Ovary (tissue), 3 donors: Measurements from ENCODE around the gene TRIM42.

Source experiments
- EP300 ChIP-seq: sonication (generic); formaldehyde crosslinking; IDR thresholded peaks from one replicate; pipeline ENCODE4 v1.6.1; 2017; ENCODE audit warnings: antibody characterized with exemption
- POLR2A ChIP-seq: fragments of 450-650 bp; IDR thresholded peaks from one replicate; pipeline ENCODE4 v1.6.1; 2017; ENCODE audit warnings: antibody characterized with exemption, mild to moderate bottlenecking, moderate library complexity
- TF ChIP-seq, protein P1 (sequence below), 3 donors: fragments of 450-650 bp in 2 of 3; fragments of 200-600 bp in 1 of 3; IDR thresholded peaks; one replicate each; pipeline versions ENCODE4 v1.5.1 to v1.8.0; 2016 to 2022; ENCODE audit warnings: antibody characterized with exemption in 3 of 3, mild to moderate bottlenecking in 1 of 3
- donor health status: DM: no; HTN: no; CAD: no.

DNA sequence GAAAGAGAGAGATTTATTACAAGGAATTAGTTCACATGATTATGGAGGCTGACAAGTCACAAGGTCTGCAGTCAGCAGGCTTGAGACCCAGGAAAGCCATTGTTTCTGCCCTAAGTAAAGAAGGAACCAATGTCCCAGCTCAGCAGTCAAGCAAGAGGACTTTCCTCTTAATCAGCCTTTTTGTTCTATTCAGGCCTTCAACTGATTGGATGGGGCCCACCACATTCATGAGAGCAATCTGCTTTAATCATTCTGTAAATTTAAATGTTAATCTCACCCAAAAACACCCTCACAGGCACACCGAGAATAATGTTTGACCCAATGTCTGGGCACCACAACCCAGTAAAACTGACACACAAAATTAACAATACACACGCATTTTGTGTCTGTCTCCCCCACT, 64.3 kb downstream of the TRIM42 start:
- TF ChIP-seq, protein P1, sequence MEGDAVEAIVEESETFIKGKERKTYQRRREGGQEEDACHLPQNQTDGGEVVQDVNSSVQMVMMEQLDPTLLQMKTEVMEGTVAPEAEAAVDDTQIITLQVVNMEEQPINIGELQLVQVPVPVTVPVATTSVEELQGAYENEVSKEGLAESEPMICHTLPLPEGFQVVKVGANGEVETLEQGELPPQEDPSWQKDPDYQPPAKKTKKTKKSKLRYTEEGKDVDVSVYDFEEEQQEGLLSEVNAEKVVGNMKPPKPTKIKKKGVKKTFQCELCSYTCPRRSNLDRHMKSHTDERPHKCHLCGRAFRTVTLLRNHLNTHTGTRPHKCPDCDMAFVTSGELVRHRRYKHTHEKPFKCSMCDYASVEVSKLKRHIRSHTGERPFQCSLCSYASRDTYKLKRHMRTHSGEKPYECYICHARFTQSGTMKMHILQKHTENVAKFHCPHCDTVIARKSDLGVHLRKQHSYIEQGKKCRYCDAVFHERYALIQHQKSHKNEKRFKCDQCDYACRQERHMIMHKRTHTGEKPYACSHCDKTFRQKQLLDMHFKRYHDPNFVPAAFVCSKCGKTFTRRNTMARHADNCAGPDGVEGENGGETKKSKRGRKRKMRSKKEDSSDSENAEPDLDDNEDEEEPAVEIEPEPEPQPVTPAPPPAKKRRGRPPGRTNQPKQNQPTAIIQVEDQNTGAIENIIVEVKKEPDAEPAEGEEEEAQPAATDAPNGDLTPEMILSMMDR (IDR thresholded peaks at IDR 0.05): no peak
- TF ChIP-seq EP300 (no peak), POLR2A (no peak)
